MCF 10A (cell line): ENCODE data around the gene VAMP1. TPM values are rescaled to one million over a fixed set of nuclear protein-coding genes. Genes with fewer than 3 reads are reported as not detected.
"Not testable (repeated sequence)": the region's sequence is repeated elsewhere in the genome, so short reads cannot be mapped to it uniquely, and the experiment has no call there.

Experiments used
- BruUV-seq: library from RNA; stranded (reverse); fragments of 400-500 nt; replicated peaks from 2 replicates; lab custom pipeline; 2021; lab: Mats Ljungman, UMichigan
- CTCF ChIA-PET: fragments of 300-600 bp; sonication (Branson Sonifier 250); formaldehyde crosslinking; extraction: SDS; loops from one replicate; lab custom pipeline; 2021; ENCODE audit warnings: antibody characterized with exemption, inconsistent platforms; lab: Yijun Ruan, JAX
- POLR2A ChIA-PET: fragments of 300-600, 350-650 bp; sonication (Branson Sonifier 250); formaldehyde crosslinking; extraction: SDS; loops from one replicate; lab custom pipeline; 2020; ENCODE audit warnings: antibody characterized with exemption, inconsistent platforms; lab: Yijun Ruan, JAX
- DNase-seq: peaks from one replicate; pipeline ENCODE4 v3.0.0-alpha.2; 2018; ENCODE audit not compliant: unreplicated experiment
- H3K27ac Mint-ChIP-seq: one replicate; pipeline ENCODE4 v1.8.0; 2022; ENCODE audit warnings: mild to moderate bottlenecking, low read depth, mixed read lengths; ENCODE audit not compliant: unreplicated experiment
- H3K27me3 Mint-ChIP-seq: one replicate; pipeline ENCODE4 v1.8.0; 2022; ENCODE audit warnings: mixed read lengths; ENCODE audit not compliant: insufficient read depth, unreplicated experiment
- H3K36me3 Mint-ChIP-seq: one replicate; pipeline ENCODE4 v1.8.0; 2022; ENCODE audit warnings: mild to moderate bottlenecking, moderate library complexity, mixed read lengths; ENCODE audit not compliant: insufficient read depth, unreplicated experiment
- H3K4me1 Mint-ChIP-seq: one replicate; pipeline ENCODE4 v1.8.0; 2022; ENCODE audit warnings: mixed read lengths; ENCODE audit not compliant: insufficient read depth, unreplicated experiment
- H3K4me3 Mint-ChIP-seq: one replicate; pipeline ENCODE4 v1.8.0; 2022; ENCODE audit warnings: mild to moderate bottlenecking, moderate library complexity, mixed read lengths; ENCODE audit not compliant: unreplicated experiment
- H3K9me3 Mint-ChIP-seq: one replicate; pipeline ENCODE4 v1.8.0; 2022; ENCODE audit warnings: mixed read lengths; ENCODE audit not compliant: unreplicated experiment
- CTCF ChIP-seq: fragments of 200-600 bp; IDR thresholded peaks from one replicate; pipeline ENCODE4 v1.8.0; 2022; ENCODE audit warnings: antibody characterized with exemption, mild to moderate bottlenecking; ENCODE audit not compliant: unreplicated experiment
- intact Hi-C: fragments of 100-400 bp; cut with micrococcal nuclease; formaldehyde crosslinking; loops from 2 replicates; pipeline ENCODE4 v1.14.1; 2022
- total RNA-seq: library from RNA; stranded (reverse); gene quantifications from 2 replicates; pipeline ENCODE4 v1.2.3, GENCODE V29; 2022

VAMP1 gene
- total RNA-seq, 1 experiment from 2014 or later: 2.9 TPM

GRCh38 chr12:6476489-6476888 is 6.0 kb upstream of the VAMP1 start:
- peaks cover 12% of the 10 kb centered on the region for H3K4me1 Mint-ChIP-seq
- H3K27me3 Mint-ChIP-seq: no peaks in the 10 kb centered on the region
- no peak overlapping the region for H3K27ac Mint-ChIP-seq
- TF ChIP-seq CTCF: no peak
- DNase-seq: no peak
- no peak overlapping the region for H3K4me3 Mint-ChIP-seq
- H3K9me3 Mint-ChIP-seq: no peaks in the 10 kb centered on the region
- CTCF ChIA-PET: no interaction called here
- H3K36me3 Mint-ChIP-seq: no peaks in the 10 kb centered on the region
- intact Hi-C loops: no loop called here
- POLR2A ChIA-PET: no interaction called here
- BruUV-seq: no TSS peak

- DNase-seq, intact Hi-C loops, BruUV-seq: not testable (repeated sequence)
Observed at GRCh38 chr12:6475233-6475975, 4.9 kb upstream of the VAMP1 start.

GRCh38 chr12:6472491-6472890 is 2.0 kb upstream of the VAMP1 start:
- H3K4me3 Mint-ChIP-seq: no peak overlapping the region
- no TSS peak for BruUV-seq

More at GRCh38 chr12:6475233-6475975, 4.9 kb upstream of the VAMP1 start:
- H3K9me3 Mint-ChIP-seq, CTCF ChIA-PET, POLR2A ChIA-PET, H3K27ac Mint-ChIP-seq, H3K27me3 Mint-ChIP-seq, H3K36me3 Mint-ChIP-seq, H3K4me3 Mint-ChIP-seq: not testable (repeated sequence)
- H3K4me1 Mint-ChIP-seq: peaks cover 19% of the 10 kb centered on the region

GRCh38 chr12:6471989-6472360 is 1.5 kb upstream of the VAMP1 start:
- Mint-ChIP-seq H3K4me1 (peaks cover 19% of the 10 kb centered on the region), H3K36me3 (peaks cover 19% of the 10 kb centered on the region), H3K4me3 (no peak overlapping the region), H3K9me3 (no peaks in the 10 kb centered on the region), H3K27ac (no peak overlapping the region), H3K27me3 (no peaks in the 10 kb centered on the region)
- peak; percentile 53 for DNase-seq
- no peak for TF ChIP-seq CTCF
- ChIA-PET POLR2A (interaction anchor here (0.7 to 4.3 kb wide), 9 partner anchors 18 to 137 kb away, joined by 3 to 59 read pairs (median 28); partner anchors contain the start of genes GAPDH, MRPL51, SCNN1A and TAPBPL), CTCF (interaction anchor here (3.3 kb wide), 1 partner anchor 67 kb away, joined by 18 read pairs; no protein-coding TSS in a partner anchor)
- BruUV-seq: no TSS peak
- intact Hi-C loops: loop anchor here (2.0 kb wide), 1 partner anchor 63 kb away; the partner anchor contains the start of gene GAPDH

More at GRCh38 chr12:6472491-6472890, 2.0 kb upstream of the VAMP1 start:
- Mint-ChIP-seq H3K27ac (no peak overlapping the region), H3K4me1 (peaks cover 19% of the 10 kb centered on the region), H3K27me3 (no peaks in the 10 kb centered on the region), H3K9me3 (no peaks in the 10 kb centered on the region), H3K36me3 (peaks cover 19% of the 10 kb centered on the region)
- ChIA-PET POLR2A (interaction anchor here (0.7 to 4.3 kb wide), 9 partner anchors 18 to 137 kb away, joined by 3 to 59 read pairs (median 28); partner anchors contain the start of genes GAPDH, MRPL51, SCNN1A and TAPBPL), CTCF (interaction anchor here (3.3 kb wide), 1 partner anchor 66 kb away, joined by 18 read pairs; no protein-coding TSS in a partner anchor)
- TF ChIP-seq CTCF: no peak
- intact Hi-C loops: no loop called here
- no peak for DNase-seq
